Activated naive CD8-positive, alpha-beta T cell (primary cell): ENCODE data around the gene PGK1.
A peak's percentile ranks its signal among the peaks of the same experiment; 100 is the strongest.
"Not testable (repeated sequence)": the region's sequence is repeated elsewhere in the genome, so short reads cannot be mapped to it uniquely, and the experiment has no call there.

Source experiments
- H3K27ac Mint-ChIP-seq: one replicate; pipeline ENCODE4 v1.8.0; 2021; ENCODE audit warnings: mixed read lengths
- H3K27me3 Mint-ChIP-seq: one replicate; pipeline ENCODE4 v1.8.0; 2021; ENCODE audit warnings: mixed read lengths
- H3K36me3 Mint-ChIP-seq: one replicate; pipeline ENCODE4 v1.8.0; 2021; ENCODE audit warnings: mixed read lengths
- H3K4me1 Mint-ChIP-seq: one replicate; pipeline ENCODE4 v1.8.0; 2021; ENCODE audit warnings: low read depth, mixed read lengths
- H3K4me3 Mint-ChIP-seq: one replicate; pipeline ENCODE4 v1.8.0; 2021; ENCODE audit warnings: mild to moderate bottlenecking, mixed read lengths
- H3K9me3 Mint-ChIP-seq: one replicate; pipeline ENCODE4 v1.8.0; 2021; ENCODE audit warnings: low read depth, mixed read lengths

PGK1 gene

DNA sequence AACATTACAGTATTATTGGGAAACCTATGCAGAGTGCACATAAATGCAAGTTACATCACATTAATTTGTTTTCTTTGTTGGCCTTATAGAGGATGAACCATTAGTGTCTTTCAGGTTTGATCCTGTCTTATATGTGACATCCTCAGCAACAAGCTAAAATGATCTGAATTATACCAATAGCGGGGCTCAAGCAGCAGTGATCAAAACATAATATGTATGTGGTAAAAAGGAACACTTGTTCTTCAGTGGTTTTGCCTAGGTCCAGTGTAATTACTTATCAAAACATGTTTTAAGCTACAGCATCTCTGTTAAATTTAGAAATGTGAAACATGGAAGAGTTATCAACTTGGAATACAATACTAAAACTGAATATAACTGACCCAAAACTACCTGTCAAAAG is 26.3 kb downstream of the PGK1 start:
- Mint-ChIP-seq H3K36me3 (no peaks in the 10 kb centered on the region), H3K9me3 (no peaks in the 10 kb centered on the region), H3K4me1 (peaks cover 8% of the 10 kb centered on the region), H3K4me3 (no peak overlapping the region), H3K27me3 (no peaks in the 10 kb centered on the region), H3K27ac (peak overlapping the region; percentile 62)

- Mint-ChIP-seq H3K9me3 (no peaks in the 10 kb centered on the region), H3K4me1 (peaks cover 7% of the 10 kb centered on the region), H3K4me3 (no peak overlapping the region), H3K27me3 (no peaks in the 10 kb centered on the region), H3K36me3 (peaks cover 3% of the 10 kb centered on the region), H3K27ac (peak overlapping the region; percentile 62)
Measured at GRCh38 chrX:78131117-78131516, 27.1 kb downstream of the PGK1 start.

GRCh38 chrX:78133238-78133960 is 29.4 kb downstream of the PGK1 start:
- Mint-ChIP-seq H3K27ac (no peak overlapping the region), H3K9me3 (no peaks in the 10 kb centered on the region), H3K4me3 (no peak overlapping the region), H3K4me1 (peaks cover 6% of the 10 kb centered on the region), H3K36me3 (peaks cover 3% of the 10 kb centered on the region), H3K27me3 (no peaks in the 10 kb centered on the region)

- peaks cover 4% of the 10 kb centered on the region for H3K4me1 Mint-ChIP-seq
Measured at GRCh38 chrX:78139160-78140123, 35.4 kb downstream of the PGK1 start, which contains the start of gene TAF9B. Gene TAF9B (minus strand): TSS chrX:78139650. CDS start chrX:78139611, 39 bp downstream.

DNA sequence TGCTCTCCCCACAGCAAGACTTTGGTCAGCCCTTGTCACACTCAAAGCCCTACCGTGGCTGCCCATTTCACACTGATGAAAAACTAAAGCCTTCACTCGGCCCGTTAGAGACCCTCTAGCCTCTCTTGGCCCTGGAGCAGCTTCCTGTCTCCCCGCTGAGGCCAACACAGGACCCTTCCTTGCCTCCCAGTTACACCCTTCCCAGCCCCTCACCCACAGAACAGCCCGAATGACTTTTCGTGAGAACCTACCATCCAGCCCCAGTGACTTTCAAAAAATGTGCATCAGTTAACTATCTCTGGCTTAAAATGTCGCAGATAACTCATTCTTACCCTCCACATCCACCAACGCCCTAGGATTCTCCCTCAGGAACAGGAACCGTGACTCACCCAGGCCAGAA is 36.2 kb downstream of the PGK1 start:
- Mint-ChIP-seq H3K4me1 (peaks cover 4% of the 10 kb centered on the region), H3K27ac (peak overlapping the region; percentile 64), H3K27me3 (no peaks in the 10 kb centered on the region)

More at GRCh38 chrX:78139160-78140123, 35.4 kb downstream of the PGK1 start, which contains the start of gene TAF9B:
- peak within 1 kb of the TSS; percentile 85 for H3K27ac Mint-ChIP-seq
- H3K36me3 Mint-ChIP-seq, result peaks cover 3% of the 10 kb centered on the region
- no peaks in the 10 kb centered on the region for H3K9me3 Mint-ChIP-seq
- no peaks in the 10 kb centered on the region for H3K27me3 Mint-ChIP-seq
- peak within 1 kb of the TSS; percentile 90 for H3K4me3 Mint-ChIP-seq

DNA sequence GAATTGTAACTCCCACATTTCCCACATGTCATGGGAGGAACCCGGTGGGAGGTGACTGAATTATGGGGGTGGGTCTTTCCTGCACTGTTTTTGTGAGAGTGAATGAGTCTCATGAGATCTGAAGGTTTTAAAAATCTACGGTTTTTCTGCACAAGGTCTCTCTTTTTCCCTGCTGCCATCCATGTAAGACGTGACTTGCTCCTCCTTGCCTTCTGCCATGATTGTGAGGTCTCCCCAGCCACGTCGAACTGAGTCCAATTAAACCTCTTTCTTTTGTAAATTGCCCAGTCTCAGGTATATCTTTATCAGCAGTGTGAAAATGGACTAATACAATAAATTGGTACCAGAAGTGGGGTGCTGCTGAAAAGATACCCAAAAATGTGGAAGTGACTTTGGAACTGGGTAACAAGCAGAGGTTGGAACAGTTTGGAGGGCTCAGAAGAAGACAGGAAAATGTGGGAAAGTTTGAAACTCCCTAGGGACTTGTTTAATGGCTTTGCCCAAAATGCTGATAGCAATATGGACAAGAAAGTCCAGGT is 43.0 kb downstream of the PGK1 start:
- not testable (repeated sequence) for H3K27ac Mint-ChIP-seq, H3K4me3 Mint-ChIP-seq, H3K4me1 Mint-ChIP-seq, H3K9me3 Mint-ChIP-seq, H3K36me3 Mint-ChIP-seq, H3K27me3 Mint-ChIP-seq

More for the DNA sequence above, 36.2 kb downstream of the PGK1 start:
- Mint-ChIP-seq H3K36me3 (peaks cover 3% of the 10 kb centered on the region), H3K4me3 (peak overlapping the region; percentile 90), H3K9me3 (no peaks in the 10 kb centered on the region)

DNA sequence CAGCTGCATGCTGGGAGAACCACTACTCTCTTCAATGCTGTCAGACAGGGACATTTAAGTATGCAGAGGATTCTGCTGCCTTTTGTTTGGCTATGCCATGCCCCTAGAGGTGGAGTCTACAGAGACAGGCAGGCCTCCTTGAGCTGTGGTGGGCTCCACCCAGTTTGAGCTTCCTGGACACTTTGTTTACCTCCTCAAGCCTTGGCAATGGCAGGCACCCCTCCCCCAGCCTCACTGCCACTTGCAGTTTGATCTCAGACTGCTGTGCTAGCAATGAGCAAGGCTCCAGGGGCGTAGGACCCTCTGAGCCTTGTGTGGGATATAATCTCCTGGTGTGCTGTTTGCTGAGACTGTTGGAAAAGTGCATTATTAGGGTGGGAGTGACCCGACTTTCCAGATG is 53.3 kb downstream of the PGK1 start:
- H3K27me3 Mint-ChIP-seq, H3K27ac Mint-ChIP-seq, H3K36me3 Mint-ChIP-seq, H3K4me1 Mint-ChIP-seq, H3K4me3 Mint-ChIP-seq, H3K9me3 Mint-ChIP-seq: not testable (repeated sequence)

GRCh38 chrX:78157846-78158245 is 53.8 kb downstream of the PGK1 start:
- H3K36me3 Mint-ChIP-seq, H3K27me3 Mint-ChIP-seq, H3K27ac Mint-ChIP-seq, H3K4me3 Mint-ChIP-seq, H3K9me3 Mint-ChIP-seq: not testable (repeated sequence)
- H3K4me1 Mint-ChIP-seq, result peaks cover 10% of the 10 kb centered on the region

DNA sequence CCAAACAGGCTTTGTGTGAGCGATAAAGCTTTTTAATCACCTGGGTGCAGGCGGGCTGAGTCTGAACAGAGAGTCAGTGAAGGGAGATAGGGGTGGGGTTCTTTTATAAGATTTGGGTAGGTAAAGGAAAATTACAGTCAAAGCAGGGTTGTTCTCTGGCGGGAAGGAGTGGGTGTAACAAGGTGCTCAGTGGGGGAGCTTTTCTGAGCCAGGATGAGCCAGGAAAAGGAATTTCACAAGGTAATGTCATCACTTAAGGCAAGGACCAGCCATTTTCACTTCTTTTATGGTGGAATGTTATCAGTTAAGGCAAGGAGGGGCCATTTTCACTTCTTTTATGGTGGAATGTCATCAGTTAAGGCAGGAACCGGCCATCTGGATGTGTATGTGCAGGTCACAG is 56.7 kb downstream of the PGK1 start:
- H3K27ac Mint-ChIP-seq, H3K4me3 Mint-ChIP-seq, H3K36me3 Mint-ChIP-seq, H3K27me3 Mint-ChIP-seq, H3K9me3 Mint-ChIP-seq: not testable (repeated sequence)
- H3K4me1 Mint-ChIP-seq, result peaks cover 12% of the 10 kb centered on the region

DNA sequence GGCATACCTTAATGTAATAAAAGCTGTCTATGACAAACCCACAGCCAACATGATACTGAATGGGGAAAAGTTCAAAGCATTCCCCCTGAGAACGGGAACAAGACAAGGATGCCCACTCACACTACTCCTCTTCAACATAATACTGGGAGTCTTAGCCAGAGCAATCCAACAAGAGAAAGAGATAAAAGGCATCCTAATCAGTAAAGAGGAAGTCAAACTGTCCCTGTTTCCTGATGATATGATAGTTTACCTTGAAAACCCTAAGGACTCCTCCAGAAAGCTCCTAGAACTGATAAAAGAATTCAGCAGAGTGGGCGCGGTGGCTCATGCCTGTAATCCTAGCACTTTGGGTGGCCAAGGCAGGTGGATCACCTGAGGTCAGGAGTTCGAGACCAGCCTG is 59.1 kb downstream of the PGK1 start:
- H3K27ac Mint-ChIP-seq, H3K4me1 Mint-ChIP-seq, H3K27me3 Mint-ChIP-seq, H3K4me3 Mint-ChIP-seq, H3K36me3 Mint-ChIP-seq, H3K9me3 Mint-ChIP-seq: not testable (repeated sequence)

- no peaks in the 10 kb centered on the region for H3K9me3 Mint-ChIP-seq
- no peaks in the 10 kb centered on the region for H3K27me3 Mint-ChIP-seq
- no peak overlapping the region for H3K4me3 Mint-ChIP-seq
- peaks cover 12% of the 10 kb centered on the region for H3K4me1 Mint-ChIP-seq
- no peaks in the 10 kb centered on the region for H3K36me3 Mint-ChIP-seq
- no peak overlapping the region for H3K27ac Mint-ChIP-seq
Measured at GRCh38 chrX:78165425-78165824, 61.4 kb downstream of the PGK1 start.

- Mint-ChIP-seq H3K36me3 (no peaks in the 10 kb centered on the region), H3K4me3 (no peak overlapping the region), H3K27ac (no peak overlapping the region), H3K27me3 (no peaks in the 10 kb centered on the region), H3K4me1 (peaks cover 6% of the 10 kb centered on the region), H3K9me3 (no peaks in the 10 kb centered on the region)
Measured at GRCh38 chrX:78168065-78168464, 64.0 kb downstream of the PGK1 start.
